Kidney tubule cell (primary cell): Measurements from ENCODE around the gene PALLD.
A peak's percentile ranks its signal among the peaks of the same experiment; 100 is the strongest.

Experiments used
- DNase-seq: peaks from one replicate; pipeline ENCODE4 v3.0.0-alpha.2; 2018; ENCODE audit warnings: low spot score

PALLD gene

DNA sequence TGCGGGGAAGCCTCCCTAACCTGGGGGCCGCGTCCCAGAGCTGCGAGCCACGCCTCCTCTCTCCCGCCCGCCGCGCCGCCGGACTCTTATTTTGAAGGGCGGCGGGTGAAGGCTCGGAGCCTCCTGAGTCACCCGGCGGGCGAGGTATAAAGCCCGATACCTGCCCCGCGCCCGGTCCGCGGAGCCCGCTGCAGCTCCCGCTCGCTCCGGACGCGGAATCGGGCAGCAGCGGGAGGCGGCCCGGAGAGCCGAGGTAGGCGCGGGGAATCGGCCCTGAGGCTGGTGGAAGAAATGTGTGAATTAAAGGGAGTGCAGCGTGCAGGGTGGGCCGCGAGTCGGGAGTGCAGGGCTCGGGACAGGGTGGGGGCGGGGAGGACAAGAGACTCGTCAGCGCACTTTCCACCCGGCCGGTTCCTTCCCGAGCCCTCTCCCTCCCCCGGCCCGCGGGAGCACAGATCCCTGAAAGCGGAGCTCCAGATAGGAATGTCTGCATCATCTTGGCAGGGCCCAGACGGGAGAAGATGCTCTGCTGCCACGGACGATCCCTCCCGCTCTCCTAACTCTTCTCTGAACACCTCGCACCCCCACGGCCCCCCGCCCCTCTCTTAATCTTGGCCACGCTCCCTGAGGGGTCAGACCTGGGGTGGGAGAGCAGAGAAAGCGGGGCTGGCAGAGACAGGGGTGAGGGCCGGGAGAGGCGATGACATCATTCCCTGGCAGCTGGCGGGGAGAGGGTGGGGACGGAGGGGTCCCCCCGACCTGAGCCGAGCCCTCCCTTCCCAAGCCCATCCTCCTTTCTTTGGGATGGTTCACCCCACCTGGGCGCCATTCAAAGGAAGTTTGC is 335.3 kb downstream of the PALLD start:
- DNase-seq: peak; percentile 87

DNA sequence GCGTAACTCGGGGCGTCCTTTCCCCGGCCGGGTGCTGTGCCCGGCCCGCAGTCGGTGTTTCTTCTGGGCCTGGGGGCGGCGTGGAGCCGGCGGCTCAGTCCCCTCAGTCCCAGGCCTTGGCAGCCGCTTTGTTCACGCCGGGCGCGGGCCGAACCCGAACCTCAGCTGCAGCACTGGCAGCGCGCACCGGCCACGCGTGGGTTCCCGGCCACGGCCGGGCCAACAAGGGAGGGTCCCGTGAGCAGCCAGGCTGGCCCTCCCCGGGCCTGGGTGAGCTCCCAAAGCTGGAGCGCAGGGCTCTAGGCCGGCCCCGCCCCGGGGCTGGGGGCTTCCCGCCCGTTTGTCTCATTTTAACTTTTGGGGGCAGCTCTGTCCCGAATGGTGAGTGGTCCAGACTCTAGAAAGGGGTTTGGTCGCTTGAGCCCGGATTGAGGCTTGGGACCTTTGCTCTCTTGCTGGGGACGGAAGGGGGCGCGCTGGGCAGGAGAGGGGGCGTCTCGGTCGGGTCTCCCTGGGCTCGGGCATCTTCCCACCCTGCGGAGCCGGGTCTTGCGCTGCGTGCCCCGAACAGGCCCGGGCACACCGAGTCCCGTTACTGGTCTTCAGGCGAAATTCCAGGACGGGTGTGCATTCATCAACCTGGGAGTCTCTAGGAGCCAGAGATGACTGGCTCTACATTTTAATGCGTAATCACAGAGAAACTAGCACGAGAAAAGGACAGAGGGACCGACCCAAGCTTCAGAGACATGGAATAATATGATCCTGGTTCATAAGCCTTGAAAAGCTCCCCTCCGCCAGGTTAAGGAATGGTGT is 336.1 kb downstream of the PALLD start:
- DNase-seq: peak; percentile 53

DNA sequence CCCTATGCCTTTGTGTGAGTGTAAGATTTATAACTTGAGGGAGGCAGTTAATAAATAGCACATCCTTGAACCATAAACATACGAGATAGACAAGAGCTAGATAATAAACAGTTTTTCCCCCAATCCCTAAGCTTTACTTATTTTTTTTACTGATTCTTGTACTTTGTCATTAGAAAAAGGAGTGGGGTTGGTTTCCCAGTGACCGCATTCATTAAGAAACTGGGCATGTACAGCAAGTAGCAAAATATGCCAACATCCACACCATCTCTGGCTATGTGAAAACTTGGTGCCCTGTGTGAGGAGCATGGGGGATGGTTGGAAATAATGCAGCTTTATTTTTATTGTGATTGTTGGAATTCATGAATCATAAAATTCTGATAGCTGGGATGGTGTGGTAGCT is 337.0 kb downstream of the PALLD start:
- no peak for DNase-seq

DNA sequence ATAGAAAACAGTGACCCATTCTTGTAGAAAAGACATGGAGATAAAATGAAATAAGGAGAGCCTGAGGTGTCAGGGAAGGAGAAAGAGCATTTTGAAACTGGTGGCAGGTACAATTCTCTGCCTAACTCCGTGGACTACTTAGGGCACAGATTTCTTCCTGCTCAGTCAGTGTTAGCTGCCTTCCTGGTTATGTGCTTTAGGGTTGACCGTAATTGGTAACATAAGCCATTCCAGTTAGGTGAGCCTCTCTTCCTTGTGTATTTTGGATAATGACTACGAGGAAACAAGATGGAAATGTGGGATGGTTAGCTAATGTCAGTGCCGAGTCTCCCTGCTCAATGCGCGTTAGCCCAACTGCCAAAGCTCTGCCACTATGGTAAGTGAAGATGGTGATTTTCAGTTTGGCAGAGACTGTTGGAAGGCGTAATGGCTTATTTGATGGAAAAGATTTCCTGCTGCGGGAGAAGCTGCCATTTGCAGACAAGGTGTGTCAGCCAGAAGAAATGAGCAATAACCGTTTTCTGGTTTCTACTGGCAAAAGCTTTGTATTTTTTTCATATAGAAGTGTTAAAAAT is 339.1 kb downstream of the PALLD start:
- DNase-seq: no peak

DNA sequence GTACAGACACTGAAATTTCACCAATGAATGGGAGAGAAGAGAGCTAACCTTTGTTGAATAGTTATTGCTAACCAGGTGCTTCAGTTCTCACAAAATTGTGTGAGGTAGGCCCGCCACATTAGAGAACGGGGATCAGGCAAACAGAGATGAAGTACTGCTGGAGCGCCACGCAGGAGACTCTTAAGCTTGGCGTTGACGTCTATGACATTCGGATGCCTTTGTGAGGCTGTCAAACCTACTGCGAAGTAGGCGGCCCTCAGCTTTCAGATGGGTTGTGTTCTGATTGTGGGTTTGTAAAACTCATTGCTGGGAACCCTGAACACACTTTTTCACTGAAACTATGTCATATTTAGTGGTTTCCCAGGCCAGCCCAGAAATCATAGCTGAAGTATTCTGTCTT is 339.6 kb downstream of the PALLD start:
- no peak for DNase-seq

DNA sequence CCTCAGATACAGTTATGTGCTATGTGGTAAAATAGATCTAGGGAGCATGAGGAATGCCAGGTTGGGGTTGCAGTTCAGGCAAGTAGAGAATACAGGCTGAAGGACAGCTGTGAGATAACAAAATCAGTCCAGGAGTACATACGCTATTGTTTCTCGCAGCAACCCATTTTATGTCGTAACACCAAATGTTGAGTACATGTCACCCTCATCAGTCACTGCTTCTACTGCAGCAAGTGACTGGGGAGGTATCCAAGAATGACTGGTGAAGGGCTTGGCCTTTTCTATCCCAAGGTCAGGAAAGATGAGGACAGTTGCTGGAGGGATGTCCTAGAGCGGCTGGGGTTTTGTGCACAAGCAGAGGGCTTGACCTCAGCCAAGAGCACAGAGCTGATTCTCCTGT is 341.1 kb downstream of the PALLD start:
- no peak for DNase-seq

DNA sequence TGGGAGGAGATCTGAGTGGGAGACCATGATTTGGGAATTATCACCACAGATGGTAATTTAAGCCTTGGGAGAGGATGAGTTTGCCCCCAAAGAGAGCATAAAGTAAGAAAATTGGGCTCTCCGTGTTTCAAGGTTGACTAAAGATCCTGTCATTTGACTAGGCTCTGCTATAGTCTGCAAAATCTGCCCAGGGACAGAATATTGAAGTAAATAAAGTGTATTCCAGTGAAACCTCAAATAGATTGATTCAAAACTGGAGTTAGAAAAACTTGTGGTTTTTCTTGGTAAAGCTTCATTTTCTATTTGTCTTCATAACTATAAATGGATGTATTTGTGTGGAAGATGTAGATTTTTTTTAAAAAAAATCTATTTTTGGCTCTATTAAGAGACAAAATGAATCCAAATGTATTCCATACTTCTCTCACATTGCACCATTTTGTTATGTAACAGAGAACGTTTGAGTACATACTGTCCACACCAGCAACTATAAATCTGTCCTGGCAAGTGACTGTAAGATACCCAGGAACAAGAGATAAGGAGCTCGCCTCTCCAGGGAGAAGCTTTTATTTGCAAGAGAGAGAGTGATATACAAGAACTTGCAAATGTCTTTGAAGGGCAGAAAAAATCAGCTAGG is 343.0 kb downstream of the PALLD start:
- DNase-seq: no peak

DNA sequence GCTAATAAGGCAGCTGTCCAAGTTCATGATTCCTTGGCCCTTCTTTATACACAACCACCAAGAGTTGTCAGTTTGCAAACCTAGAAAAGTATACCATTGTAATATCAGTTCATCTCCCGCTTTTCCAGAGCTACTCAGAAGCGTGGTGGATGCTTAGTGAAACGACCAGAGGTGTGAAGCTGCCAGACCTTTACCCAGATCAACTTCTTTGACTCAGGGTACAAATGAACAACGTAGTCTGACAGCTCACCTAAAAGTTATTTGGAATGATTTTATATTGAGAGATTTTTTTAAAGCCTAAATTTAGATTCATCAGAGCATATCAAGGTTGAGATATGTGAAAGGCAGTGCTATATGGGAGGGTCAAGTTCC is 343.5 kb downstream of the PALLD start:
- no peak for DNase-seq

DNA sequence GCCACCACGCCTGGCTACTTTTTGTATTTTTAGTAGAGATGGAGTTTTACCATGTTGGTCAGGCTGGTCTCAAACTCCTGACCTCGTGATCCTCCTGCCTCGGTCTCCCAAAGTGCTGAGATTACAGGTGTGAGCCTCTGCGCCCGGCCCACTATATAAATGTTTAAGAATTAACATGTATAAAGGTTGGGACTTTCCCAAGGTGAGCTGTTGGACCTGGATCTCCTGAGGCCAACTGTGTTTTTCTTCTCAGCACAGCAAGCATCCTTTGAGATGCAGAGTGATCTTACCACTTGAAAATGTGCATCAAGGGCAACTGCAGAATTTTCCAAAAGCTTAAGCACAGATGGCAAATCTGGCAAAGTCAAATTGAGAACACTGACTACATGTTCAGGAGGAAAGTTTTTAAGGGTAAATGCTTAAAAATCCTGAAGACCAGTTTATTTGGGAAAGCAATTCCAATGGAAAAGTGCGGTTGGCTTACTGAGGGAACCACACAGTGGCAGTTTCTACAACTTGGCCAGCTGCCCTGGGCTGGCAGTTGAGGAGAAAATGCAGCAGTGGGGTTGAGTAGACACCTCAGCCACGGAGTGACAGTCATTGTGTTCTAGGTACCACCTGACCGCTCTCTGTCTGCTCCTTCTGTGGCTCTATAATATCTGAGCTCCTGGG is 344.3 kb downstream of the PALLD start:
- DNase-seq: no peak

DNA sequence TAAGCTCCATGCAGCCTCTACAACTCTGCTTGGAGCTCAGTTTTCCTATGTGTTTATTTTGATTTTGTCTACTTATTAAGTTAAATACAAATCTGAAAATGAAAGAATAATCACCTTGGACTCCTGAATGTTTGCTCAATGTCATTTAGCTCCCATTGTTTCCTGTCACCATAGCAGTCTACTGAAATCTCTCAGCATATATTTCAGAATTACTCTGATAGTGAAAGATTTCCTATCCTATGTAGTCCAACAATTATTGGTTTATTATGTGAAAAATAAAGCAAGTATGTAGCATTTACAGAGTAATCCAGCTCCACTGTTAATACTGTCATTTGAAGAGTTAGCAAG is 344.8 kb downstream of the PALLD start:
- DNase-seq: no peak

DNA sequence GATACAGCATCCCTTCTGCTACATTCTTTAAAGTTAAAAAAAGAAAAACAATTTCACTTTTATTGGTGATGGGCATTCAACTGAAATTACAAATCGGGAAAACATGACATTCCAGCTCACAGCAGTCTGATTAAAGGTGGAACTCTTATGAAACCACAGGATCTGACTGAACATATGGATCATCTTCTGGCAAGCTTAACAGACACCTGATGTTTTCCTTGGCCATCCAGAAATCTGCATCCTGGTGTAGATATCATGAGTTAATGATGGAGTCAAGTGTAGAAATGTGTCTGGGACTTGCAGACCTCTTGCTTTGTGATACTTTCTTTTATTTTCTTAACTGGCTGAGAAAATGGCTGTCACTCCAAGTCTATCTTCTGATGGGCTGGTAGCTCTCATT is 345.3 kb downstream of the PALLD start:
- DNase-seq: no peak

DNA sequence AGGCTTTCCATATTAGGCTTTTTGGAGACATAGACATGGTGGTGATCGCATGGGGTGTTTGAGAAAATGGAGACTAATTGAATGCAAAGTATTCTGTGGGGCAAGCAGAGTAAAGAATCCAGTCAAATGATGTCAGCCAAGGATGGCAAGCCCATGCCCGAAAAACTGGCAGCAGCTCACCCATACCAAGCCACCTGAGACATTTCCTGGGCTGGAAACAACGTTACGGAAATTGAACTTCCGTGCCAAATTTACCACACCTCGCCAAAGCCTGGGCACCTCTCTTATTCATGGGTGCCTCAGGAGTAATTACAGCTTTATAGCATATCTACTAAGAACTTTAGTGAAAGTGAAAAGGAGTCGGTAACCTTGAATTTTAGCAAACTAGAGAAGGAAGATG is 346.8 kb downstream of the PALLD start:
- DNase-seq: no peak

DNA sequence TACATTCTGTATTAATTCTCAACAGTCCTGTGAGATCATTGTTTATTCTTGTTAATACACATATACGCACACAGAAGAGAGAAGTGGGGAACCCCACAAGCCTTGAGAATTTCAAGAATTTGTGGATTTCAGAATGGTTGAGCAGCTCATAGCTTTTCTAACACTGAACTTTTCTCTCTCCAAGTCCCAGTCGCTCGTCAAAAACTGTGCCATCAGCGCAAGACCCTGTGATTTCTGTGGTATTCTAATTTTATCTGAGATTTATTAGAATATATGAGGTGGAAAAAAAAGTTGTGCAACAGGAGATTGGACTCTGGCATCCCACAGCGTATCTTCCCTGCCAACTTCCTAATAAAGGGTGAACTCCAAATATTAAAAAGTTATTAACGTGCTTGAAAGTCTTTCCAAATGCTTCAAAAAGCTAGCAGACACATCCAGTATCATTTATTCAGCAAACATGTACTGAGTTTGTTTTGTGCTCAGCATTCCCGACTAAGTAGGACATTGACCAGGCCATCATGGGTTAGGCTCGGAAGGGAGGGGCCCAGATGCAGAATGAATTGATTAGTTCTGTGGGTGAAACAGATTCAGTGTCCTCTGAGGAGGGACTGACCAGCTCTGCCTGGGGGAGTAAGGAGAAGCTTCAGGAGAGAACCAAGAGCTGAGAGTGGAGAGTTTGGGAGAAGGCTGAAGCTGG is 347.6 kb downstream of the PALLD start:
- DNase-seq: no peak

DNA sequence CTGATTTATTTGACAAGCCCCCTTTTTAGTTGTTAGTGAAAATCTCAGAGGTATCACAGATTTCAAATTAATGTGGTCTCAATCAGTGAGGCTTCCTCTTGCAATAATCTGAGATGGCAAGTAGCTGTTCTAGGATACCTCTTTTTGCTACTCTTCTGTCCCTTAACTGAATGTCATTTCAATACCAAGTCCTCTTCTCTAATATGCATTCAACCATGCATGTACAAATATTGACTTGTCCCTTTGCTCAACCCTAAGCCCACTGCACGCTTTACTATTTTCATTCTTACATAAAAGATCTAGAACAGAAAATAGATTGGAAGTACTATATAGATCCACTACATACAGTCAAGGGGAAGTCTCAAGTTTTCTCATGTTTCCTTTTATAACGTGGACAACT is 349.0 kb downstream of the PALLD start:
- no peak for DNase-seq

DNA sequence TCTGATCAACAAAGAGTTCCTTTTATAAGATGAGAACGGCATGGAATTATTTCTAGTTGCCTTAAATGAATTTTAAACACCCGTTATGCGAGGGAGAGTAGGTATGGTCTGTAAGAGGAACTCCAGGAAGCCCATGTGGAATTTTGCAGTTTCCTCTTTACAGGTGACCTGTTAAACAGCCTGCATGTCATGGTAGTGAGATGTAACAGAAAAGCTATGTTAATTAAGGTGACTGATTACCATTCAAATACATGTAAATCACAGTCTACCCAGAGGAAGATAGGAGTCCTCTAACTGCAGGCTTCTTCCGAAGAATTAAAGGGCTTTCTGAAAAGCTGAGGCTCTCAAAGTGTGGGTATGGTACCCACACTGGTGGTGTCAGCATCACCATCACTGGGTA is 349.6 kb downstream of the PALLD start:
- no peak for DNase-seq

DNA sequence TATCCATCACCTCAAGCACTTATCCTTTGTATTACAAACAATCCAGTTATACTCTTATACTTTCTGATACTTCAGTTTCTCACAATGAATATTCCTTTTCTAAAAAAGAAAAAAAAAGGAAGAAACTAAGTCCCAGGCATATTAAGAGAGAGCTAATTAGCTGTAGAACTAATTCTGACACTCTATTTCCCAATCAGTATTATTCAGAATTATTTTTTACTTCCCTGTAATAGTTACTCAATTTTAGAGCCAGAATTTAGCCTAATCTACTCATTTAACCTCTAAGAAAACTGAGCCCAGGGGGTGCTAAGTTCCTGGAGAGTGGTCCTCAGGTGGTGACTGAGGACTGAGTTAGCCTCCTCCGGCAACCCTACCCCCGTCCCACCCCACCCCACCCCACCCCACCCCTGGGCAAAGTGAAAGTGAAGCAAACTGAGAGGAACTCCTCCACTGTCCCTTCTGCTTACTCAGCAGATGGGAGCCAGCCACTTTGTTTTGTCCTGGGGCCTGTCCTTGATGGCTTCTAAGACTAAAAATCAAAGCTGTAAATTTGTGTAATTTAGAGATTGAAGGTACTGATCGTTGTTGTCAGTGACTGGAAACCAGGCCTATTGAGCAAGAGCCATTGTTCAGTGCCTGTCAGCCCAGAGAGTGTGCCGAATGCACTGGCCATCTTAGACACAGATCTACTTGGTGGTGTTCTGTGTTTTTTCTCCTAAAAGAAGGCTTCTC is 351.1 kb downstream of the PALLD start:
- DNase-seq: no peak

DNA sequence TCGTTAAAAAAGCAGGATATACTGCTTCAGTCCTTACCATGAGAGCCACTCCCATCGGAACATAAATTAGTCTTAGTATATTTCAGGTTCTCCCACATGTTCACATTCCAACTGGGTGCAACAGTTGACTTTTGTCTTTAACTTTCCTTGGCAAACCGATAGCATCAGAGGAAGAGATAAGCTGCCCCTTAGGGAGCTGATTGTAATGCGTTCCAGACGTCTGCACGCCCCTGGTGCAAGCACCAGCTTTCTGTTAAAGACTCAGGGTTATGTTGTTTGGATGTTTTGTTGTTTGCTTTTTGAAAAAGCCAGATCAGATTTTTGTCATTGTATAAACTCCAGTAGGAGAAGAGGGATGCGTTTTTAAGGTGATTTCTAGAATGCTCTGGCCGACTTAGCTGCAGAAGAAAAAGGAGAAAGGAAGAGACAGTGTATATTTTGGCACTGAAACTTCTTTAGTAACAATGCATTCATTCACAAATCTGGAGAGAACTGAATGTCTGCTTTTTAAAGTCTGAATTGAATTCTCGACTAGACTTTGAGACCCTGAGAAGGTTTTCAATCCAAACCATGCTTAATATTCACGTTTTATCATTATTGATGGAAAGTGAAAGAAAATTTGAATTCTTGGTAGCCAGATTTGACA is 352.3 kb downstream of the PALLD start:
- DNase-seq: no peak

DNA sequence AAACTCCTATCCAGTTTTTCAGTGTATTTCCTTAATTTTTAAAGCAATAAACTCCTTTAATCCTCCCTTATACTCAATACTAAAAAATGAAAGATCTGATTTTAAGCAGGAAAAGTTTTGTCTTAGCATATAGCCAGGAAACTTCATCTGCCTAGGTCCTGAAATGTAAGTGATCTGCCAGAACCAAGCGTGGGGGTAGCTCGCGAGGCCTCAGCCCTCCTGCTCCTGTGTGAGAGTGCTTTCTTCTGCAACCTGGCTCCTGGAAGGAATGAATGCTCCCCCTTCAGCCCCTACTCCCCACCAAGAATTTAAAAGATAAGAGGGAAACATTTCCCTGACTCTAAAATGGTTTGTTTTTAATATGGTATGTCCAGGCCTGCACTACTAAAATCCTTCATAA is 353.1 kb downstream of the PALLD start:
- no peak for DNase-seq

DNA sequence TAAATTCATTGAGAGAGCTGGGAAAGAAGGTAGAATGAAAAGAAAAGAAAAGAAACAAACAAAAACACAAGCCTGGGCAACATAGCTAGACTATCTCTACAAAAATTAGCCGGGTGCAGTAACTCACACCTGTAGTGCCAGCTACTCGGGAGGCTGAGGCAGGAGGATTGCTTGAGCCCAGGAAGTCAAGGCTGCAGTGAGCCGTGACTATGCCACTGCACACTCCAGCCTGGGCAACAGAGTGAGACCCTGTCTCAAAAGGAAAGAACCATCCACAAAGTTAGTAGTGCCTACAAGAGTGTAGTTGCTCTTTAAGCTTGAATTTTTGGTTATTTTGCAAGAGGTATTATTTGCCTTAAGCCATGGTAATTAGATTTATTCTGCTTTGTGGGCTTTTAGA is 355.5 kb downstream of the PALLD start:
- DNase-seq: no peak

DNA sequence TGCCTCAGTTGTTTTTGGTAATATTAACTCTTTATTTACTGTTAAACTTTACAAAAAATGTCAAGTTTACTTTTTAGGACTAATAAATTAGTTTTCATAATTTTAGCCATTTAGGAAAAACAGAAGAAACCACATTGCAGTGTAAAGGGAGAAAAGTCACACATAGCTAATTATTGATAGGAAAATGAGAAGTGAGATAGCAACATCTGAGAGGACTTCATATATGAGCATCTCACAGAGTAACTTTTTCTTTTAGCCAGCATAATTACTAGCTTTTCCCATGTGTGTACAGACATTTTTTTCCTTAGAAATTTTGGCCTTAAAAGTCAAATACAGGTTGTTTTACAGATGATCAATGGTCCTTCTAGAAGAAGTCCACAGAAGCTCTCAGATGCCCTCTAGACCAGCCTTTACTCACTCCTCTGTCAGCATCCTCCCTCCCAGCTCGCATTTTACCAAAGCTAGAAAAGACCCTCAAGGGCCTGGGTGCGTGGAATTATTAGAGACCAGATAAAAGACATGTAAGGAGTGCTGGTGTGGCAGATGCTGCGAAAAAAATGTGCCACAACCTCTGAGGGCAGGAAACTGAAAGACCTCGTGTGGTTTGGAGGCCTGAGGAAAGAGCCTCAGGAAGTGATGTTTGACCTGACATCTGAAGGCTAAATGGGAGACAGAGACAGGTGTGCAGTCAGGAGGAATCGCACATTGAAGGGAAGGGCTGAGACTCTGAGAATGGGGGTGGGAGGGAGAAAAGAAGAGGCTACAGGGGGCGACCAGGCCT is 356.3 kb downstream of the PALLD start:
- no peak for DNase-seq
